GM18498 (cell line): ENCODE measurements around the gene PPP1R13B.

ENCODE experiments used
- ATAC-seq: cut with Tn5 transposase; IDR thresholded peaks from one replicate; pipeline ENCODE4 v1.9.1; 2021; ENCODE audit warnings: mild to moderate bottlenecking, moderate library complexity; ENCODE audit not compliant: unreplicated experiment

Gene PPP1R13B

DNA sequence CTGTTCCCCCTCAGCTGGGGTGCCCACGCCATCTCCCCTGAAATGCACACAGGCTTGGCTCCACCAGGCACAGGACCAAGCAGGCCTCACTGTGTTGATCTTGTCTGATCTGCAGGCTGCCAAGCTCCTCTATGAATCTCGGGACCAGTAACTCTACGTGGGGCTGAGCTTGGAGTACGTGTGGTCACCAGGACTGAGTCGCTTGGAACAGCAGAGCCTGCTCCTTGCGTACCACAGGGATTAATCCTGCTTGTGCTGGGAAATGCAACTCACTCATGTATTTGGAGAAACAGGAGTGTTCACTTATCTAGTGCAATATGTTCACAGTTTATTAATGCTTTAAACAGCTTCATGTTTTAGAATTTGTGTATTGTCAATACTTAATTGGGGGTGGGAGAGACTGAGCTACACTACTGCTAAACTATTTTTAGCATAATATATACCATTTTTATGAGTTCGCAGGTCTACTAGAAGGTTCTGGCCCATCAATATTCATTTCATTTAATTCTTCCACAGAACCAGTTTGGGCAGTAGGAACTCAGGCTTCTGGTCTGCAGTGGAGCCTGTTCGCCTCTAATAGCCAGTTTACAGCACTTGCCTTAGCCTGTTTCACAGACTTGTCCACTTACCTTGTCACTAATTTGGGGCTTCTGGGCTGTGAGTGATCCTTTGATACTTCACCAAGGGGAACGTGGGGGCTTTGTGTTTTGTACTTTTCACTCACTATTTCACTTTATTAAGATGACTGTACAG lies 114.3 kb downstream of the PPP1R13B start:
- no peak for ATAC-seq

DNA sequence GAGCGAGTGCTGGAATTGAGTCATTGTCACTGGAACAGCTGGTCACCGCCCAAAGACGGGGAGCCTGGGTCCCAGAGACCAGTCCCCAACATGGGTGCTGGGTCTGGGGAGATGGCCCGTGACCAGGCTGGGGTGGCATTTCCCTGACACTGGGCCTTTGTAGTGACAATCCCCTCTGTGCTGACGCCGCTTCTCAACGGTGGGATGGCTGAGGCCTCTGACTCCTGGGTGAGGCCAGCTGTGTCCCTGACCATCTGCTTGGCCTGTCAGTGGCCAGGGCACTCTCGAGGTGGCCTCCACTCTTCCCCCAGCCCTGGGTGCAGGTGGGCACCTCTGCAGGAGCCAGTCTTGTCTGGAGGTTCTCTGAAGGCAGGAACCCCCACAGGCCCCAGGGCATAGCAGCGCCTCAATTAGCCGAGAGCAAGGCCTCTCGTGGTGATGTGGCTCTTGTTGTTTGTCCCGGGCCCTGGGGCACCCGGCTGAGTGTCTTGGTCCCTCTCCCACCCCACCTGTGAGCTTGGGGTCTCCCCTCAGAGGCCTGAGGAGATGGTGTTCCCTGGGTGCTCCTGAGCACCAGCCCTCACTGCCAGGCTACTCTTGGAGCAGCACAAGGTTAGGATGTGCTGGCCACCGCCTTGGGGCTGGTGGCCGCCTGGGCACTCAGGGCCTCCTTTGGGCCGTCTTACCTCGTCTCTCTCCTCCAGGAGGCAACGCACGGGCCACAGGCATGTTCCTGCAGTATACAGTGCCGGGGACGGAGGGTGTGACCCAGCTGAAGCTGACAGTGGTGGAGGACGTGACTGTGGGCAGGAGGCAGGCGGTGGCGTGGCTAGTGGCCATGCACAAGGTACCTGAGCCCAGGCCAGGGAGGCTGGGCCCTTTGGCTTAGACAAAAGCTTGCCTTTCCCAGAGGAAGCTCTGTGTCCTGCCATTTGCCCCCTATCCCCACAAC lies 115.2 kb downstream of the PPP1R13B start:
- ATAC-seq, result no peak

DNA sequence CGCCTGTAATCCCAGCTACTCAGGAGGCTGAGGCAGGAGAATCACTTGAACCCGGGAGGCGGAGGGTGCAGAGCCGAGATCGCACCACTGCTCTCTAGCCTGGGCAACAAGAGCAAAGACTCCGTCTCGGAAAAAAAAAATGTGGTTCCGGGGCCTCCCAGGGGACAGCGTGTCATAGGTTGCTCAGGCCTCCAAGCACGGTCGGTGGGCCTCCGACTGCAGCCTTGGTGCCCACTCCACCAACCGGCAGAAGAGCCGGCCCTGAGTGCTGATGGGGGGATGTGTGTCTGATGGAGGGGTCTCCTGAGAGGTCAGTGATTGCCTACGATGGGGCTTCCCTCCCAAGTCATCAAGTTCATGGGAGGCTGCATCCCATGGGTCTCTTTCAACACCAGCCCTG lies 115.9 kb downstream of the PPP1R13B start:
- ATAC-seq, result no peak

DNA sequence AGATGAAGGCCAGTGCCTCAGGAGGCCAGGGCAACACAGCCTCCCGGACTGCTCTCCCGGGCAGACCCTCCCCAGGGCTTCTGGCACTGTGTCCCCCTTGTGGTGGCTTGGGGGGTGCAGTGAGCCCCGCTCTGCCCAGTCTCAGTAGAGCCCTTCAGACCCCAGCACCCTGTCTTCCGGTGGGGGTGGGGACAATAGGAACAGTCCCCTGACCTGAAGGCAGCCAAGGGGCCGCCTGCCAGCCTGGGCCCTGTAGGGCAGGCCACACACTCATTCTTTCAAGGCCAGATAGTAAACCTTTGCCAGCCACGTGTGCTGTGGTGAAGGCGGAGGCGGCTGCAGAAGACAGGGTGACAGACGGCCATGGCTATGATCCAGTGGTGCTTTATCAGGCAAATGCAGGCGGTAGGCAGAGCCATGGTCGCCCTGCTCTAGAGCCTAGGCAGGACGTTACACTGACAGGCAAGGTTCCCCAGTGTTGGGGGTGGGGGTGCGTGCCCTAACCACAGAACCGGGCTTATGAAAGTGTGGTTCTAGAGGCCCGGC lies 116.8 kb downstream of the PPP1R13B start:
- no peak for ATAC-seq

DNA sequence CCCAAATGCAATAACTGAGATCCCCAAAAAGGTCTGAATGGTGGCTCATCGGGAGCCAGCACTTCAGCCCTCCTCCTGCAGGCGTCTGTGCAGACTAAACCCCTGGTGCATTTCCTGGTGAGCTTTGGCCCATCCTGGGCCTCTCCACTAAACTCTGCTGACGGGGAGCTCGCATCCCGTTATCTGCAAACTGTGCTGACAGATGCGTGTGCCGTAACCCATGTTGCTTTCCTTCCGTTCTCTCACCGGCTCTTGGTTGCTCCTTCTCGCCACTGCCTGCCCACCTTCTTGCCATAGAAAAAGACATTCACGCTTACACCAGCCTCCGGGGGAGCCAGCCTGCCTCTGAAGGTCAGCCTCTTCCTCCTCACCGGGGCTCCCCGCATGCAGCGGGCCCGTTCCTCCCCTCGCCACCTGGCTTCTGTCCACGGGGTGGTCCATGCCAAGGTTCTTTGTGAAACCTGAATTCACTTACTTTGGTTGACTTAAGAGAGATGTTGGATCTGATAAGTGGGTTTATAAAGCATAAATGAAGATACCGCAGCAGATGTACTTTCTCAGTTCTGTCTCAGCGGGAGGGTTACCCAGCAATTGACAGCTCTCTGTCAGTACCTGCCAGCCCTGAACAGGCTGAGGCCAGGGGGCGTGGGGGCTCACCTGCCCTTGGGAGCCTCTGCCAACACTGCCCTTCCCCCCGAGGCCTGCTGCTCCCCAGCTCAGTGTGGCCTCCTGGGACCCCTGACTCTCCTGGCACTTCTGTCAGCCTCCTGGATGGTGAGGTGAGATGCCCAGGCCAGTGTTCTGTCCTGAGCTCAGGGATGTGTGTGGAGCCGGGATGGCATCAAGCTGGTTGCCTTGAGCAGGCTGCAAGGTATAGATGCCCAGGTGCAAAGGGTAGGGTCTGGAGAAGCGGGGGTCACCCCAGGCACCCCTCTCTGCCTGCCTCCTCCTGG lies 117.6 kb downstream of the PPP1R13B start:
- ATAC-seq, result no peak

DNA sequence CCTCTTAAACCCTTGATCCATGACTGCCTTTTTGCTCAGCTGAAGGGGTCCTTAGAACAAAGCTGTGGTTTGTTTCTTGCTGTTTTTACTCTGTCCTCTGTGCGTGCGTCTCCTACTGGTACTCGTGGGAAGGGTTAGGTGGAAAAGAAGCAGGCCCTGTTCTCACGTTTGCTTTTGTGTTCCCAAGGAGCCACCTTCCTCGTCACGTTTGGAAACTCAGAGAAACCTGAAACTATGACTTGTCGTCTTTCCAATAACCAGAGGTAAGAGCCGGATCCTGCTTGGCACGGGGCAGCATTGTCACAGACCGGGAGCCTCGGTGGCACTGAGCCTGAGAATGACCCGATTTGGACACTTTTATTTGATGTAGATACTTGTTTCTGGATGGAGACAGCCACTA lies 118.7 kb downstream of the PPP1R13B start:
- no peak for ATAC-seq

DNA sequence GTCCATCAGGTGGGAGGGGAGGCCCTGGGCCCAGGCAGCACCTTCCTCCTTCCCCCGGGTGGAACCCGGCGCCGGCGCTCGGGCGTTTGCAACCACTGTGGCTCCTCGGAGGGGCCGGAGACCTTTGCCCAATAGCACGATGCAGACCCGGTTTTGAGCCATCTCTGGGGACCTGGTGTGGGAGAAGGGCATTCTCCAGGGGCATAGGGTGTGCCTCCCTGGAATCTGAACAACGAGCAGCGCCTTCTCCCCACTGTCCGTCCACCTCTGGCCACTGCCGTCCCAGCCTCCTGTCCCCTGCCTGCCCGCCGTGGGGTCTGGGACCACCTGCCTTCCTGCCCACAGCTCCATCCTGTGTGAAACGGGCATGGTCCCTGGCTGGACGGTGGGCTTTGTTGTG lies 119.2 kb downstream of the PPP1R13B start:
- ATAC-seq, result no peak

DNA sequence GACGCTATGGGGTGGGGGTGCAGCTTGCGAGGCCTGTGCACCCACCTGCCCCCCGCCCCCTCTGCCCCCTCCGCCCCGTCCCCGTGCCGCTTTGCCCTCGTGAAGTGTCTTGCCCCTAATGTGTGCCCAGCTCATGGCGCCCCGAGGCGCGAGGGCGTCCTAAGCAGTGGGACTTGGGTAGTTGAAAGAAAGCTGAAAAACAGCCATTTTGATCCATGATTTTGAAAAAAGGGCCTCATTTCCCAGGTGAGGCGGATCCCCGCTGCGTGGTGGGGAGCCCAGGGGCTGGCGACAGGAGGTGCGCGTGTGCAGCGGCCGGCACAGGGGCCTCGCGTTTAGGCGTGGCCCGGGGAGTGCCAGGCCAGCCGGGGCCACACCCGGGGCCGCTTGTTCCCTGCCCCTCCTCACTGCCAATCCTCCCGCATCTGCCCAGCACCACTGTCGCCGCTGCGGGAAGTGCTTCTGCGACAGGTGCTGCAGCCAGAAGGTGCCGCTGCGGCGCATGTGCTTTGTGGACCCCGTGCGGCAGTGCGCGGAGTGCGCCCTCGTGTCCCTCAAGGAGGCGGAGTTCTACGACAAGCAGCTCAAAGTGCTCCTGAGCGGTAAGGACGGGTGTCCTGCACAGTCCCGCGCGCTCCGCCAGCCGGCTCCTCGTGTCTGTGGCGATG lies 119.9 kb downstream of the PPP1R13B start:
- ATAC-seq, result no peak

DNA sequence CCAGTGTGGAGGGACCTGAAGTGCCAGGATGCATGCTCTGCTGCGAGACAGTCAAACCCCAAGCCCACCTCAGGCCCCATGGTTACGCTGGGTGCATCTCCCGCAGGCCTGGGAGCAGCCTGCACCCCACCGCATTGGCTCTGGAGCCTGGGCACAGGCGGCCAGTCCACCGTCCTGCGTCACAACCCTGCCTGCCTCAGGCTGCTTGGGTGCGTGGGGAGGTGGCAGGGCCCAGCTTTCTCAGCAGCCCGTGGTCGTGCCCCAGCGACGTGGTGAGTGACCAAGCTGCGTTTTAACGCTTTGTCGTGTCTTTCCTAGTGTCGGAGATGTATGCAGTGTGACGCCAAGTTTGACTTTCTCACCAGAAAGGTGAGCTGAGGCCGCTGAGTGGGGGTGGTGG lies 120.9 kb downstream of the PPP1R13B start:
- ATAC-seq, result no peak

DNA sequence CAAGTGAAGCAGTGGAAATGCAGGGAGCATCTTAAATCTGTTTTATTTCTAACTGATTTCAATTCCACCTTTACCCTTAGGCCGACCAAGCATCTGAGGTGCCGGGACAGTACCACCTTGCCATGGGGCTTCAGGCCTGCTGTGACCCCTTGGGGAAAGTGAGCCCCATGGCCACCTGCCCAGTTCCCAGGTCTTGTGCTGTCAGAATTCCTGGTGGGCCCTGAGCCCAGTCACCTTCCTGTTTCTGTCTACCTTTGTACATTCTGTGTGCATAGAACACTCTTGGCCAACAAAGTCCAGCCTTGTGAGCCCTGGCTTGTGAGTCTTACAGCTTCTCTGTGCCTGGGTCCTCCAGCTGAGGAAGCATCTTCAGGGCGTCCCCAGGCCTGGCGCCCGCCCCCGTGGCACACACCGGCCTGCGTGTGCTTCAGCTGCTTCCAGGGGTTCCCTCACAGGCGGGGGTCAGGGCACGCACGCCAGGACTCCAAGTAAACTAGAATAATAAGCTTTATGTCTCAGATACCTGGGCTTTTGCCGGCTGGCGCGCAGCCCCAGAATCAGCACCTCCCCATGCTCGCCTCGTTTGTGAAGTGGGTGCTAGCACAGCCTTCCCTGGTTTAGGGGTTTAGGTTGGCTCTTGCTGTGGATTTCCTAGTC lies 121.5 kb downstream of the PPP1R13B start:
- no peak for ATAC-seq

DNA sequence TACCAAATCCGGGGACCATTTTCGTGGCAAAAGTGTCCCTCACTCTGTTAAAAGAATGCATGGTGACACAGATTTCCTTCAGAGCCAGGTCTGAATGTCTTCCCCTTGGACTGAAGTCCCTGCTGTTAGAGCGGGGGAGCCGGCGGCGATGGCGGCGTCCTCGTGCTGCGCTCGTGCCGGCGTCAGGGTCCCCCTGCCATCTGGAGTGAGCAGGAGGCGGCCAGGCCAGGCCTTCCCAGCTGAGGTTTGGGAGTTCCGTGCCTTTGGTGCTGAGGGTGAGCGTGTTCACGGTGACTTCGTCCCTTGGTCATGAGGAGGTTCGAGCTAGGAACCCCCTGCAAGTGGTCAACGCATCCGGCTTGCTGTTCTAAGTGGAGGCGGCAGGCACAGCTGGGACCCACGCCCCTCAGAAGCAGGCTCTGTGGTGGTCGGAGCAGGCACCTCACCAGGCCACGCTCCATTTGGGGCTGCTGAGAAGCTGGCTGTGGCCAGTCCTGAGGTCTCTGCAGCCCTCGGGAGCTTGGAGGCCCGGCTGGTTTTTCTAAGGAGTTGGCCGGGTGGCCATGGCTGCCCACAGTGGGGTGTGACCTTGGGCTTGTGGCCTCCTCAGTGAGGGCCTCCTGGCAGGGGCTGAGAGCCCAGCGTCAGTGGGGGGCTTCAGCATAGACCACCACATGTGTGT lies 122.2 kb downstream of the PPP1R13B start:
- no peak for ATAC-seq

DNA sequence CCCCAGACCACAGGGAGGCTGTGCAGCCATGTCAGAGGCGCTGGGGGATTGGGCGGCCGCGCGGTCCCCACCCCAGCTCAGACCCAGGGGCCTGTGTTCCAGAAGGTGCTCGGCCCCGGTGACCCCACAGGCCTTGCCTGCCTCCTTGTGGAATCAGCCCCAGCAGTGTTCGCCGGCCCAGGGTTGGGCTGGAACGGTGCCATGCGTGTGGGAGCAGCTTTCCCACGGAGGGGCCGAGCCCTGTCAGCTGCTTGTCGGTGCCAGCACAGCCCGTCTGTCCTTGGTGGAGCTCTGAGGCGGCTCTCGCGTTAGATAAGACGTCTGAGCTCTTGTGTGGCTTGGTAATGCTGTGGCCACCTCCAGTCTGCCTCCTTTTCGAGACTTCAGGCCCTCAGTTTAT lies 123.3 kb downstream of the PPP1R13B start:
- ATAC-seq, result no peak

DNA sequence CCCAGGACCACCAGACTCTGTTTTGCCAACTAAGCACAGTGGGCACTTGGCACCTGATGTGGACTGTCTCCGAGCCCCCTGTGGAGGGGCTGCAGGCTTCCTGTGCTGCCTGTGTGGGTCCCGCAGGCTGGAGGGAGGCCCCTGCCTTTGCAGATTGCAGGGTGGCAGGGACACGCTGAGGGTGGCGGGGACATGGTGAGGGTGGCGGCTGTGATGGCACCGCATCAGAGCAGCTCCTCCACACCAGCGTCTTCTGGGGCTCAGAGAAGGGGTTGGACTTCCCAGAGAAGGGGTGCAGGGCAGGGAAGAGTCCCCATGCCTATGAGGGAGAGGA lies 123.7 kb downstream of the PPP1R13B start:
- no peak for ATAC-seq

DNA sequence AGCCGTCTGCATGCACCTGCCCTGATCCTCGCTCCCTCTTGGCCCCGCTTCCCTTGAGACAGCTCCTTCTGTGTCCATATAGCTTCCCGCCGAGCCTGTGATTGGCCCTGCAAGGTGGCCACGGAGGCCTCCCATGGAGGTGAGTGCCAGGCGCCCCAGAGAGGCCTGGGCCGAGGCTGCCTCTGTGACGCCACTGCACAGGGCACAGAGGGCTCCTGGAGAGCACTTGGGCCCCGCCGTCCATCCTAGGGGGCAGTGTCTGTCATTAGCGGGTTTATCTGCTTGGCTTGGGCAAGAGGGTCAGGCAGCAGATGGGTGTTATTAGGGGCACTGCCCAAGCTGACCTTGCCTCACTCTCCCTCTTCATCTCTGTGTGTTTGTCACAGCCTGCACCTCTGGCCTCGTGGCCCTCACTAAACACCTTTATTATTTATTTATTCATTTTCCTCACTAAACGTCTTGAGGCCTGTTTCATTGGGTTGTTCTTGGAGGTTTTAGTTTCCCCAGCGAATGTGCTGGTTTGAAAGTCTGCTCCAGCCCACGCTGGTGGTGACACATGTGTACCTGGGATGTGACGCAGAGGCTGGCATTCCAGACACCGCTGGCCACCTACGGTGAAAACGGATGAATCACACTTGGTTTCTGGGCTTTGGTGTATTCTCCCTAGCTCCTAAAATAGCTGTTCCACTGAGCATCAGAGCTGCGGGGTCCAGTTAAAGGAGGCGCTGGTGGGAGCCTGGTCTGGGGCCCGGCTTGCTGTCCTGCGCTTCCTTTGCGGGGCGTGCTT lies 125.8 kb downstream of the PPP1R13B start:
- ATAC-seq, result no peak

DNA sequence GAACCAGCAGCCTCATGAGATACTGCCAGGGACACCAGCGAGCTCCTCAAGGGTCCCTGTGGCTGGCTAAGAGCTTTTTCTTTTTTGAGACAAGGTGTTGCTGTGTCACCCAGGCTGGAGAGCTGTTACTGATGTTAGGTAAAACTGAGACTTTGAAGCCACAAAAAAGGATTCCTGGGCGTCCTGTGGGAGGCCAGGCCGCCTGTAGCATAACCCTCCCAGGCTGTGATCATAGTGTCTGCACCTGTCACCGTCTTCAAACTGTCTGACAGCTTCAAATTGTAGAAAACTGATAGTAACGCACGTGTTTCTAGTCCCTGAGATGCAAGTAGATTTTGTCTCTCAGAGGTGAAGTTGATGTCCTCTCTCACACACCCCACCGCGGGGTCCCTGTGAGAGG lies 127.6 kb downstream of the PPP1R13B start:
- ATAC-seq, result no peak

DNA sequence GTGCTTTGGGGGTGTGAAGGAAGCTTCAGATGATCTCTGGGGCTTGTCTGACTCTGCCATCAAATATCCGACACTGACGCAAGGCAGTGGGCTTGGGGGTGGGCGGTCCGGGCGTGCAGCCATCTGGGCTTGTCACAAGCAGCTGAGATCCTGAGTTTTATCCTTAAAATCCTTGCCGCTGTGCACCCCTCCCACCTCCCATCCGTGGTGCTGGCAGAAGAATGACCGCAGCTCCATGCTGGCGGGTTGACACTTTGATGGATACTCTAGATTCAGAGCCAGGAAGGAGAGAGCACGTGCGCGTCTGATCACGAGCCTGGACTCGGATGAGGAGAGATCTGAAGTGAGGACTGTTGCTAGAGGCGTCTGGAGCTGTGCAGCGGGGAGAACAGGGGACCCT lies 128.8 kb downstream of the PPP1R13B start:
- ATAC-seq, result no peak

DNA sequence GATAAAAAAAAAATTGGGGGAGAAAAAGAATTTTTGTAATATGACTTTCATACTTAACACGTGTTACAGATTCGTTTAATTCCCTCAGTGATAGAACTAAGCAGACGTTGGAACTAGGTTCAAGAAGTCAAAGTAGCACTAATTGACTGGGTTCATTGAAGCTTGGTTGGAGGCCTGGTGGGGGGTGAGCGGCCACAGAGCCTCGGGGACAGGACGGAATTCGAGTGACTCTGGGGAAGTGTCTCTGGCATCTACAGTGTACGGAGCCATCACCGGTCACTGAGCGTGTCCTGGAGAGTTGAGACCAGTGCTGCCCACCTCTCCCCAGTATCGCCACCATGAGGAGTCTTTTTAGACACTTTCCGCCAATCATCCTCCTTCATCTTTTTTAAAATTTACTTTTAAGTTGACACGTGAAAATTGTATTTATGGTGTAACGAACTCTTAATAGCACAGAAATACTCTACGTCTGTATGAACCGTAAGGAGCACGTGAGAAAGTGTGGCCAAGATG lies 130.4 kb downstream of the PPP1R13B start:
- no peak for ATAC-seq

DNA sequence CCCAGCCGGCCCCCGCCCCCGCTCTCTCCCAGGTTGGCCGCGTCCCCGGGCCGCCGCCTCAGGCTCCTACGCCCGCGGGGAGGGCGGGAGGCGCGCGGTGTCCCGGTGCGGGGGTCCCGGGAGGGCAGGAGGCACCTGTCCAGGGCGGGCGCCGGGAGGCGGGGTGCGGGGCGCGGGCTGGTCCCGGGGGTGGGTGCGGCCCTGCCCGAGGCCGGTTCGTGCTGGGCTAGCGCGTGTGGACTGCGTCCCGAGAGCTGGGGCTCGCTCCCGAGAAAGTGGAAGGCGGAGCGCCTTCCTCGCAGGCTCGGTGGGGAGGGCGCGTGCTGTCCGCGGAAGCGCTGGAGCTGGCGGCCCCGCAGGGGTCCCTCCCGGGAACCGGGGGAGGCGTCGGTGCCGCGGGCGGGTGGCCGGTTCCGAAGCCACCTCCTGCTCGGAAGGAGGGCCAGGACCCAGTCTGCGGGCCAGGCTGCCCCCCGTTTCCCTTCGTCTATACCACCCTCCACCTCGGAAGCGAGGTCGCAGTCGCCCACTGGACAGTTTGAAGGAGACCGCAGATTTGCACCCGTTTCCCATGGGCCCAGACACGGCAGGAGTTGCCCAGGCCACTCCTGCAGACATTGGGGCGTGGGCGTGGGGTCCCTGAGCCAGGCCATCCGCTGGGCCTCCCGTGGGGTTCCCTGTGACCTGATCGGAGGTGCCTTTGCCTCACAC lies 131.1 kb downstream of the PPP1R13B start:
- peak; percentile 2 for ATAC-seq
